H9 (cell line): ENCODE measurements around the gene DBNDD2. TPM values are rescaled to one million over a fixed set of nuclear protein-coding genes. Genes with fewer than 3 reads are reported as not detected.

Experiments
- DNase-seq: peaks from one replicate; pipeline ENCODE4 v3.0.0-alpha.2; 2017
- H2AFZ ChIP-seq: one replicate; pipeline ENCODE4 v1.6.1; 2013; ENCODE audit warnings: mild to moderate bottlenecking, low read length, control low read depth, moderate library complexity
- H2AK5ac ChIP-seq: 2 replicates; pipeline ENCODE4 v1.6.1; 2013; ENCODE audit warnings: low read length, control low read depth, mixed read lengths; ENCODE audit not compliant: insufficient read length
- H2BK120ac ChIP-seq: one replicate; pipeline ENCODE4 v1.6.1; 2013; ENCODE audit warnings: low read depth, mild to moderate bottlenecking, low read length, control low read depth, inconsistent platforms; ENCODE audit not compliant: poor library complexity, severe bottlenecking
- H2BK12ac ChIP-seq: 2 replicates; pipeline ENCODE4 v1.6.1; 2013; ENCODE audit warnings: low read length, control low read depth, mixed read lengths, low read depth; ENCODE audit not compliant: insufficient read length
- H2BK15ac ChIP-seq: 2 replicates; pipeline ENCODE4 v1.6.1; 2013; ENCODE audit warnings: low read depth, low read length, control low read depth
- H2BK20ac ChIP-seq: one replicate; pipeline ENCODE4 v1.6.1; 2013; ENCODE audit warnings: low read depth, mild to moderate bottlenecking, low read length, control low read depth, inconsistent platforms; ENCODE audit not compliant: poor library complexity, severe bottlenecking
- H2BK5ac ChIP-seq: 2 replicates; pipeline ENCODE4 v1.6.1; 2013; ENCODE audit warnings: low read length, control low read depth, mixed read lengths; ENCODE audit not compliant: insufficient read length
- H3K14ac ChIP-seq: 2 replicates; pipeline ENCODE4 v1.6.1; 2013; ENCODE audit warnings: low read length, control low read depth; ENCODE audit not compliant: insufficient read depth
- H3K18ac ChIP-seq: 2 replicates; pipeline ENCODE4 v1.6.1; 2013; ENCODE audit warnings: low read depth, mild to moderate bottlenecking, mixed read lengths, low read length, control low read depth; ENCODE audit not compliant: insufficient read length
- H3K23ac ChIP-seq: 2 replicates; pipeline ENCODE4 v1.6.1; 2013; ENCODE audit warnings: low read length, control low read depth, mixed read lengths, low read depth; ENCODE audit not compliant: insufficient read length
- H3K23me2 ChIP-seq: 2 replicates; pipeline ENCODE4 v1.6.1; 2013; ENCODE audit warnings: low read depth, mild to moderate bottlenecking, mixed read lengths, low read length, control low read depth; ENCODE audit not compliant: insufficient read length, poor library complexity, severe bottlenecking
- H3K27ac ChIP-seq: 2 replicates; pipeline ENCODE4 v1.5.1; 2013; ENCODE audit warnings: low read length, control low read depth, mixed read lengths, low read depth; ENCODE audit not compliant: insufficient read length
- H3K27me3 ChIP-seq: 2 replicates; pipeline ENCODE4 v1.6.1; 2013; ENCODE audit warnings: low read length, control low read depth, inconsistent platforms; ENCODE audit not compliant: insufficient read depth
- H3K4ac ChIP-seq: 2 replicates; pipeline ENCODE4 v1.6.1; 2013; ENCODE audit warnings: low read depth, mild to moderate bottlenecking, control low read depth, inconsistent platforms, low read length, moderate library complexity
- H3K4me1 ChIP-seq: 2 replicates; pipeline ENCODE4 v1.6.1; 2013; ENCODE audit warnings: low read length, control low read depth, inconsistent platforms; ENCODE audit not compliant: insufficient read depth
- H3K4me2 ChIP-seq: 2 replicates; pipeline ENCODE4 v1.6.1; 2013; ENCODE audit warnings: low read length, control low read depth, mixed read lengths; ENCODE audit not compliant: insufficient read length, insufficient read depth
- H3K56ac ChIP-seq: 2 replicates; pipeline ENCODE4 v1.6.1; 2013; ENCODE audit warnings: low read depth, mild to moderate bottlenecking, mixed read lengths, low read length, control low read depth; ENCODE audit not compliant: insufficient read length
- H3K79me1 ChIP-seq: 2 replicates; pipeline ENCODE4 v1.6.1; 2013; ENCODE audit warnings: low read depth, mild to moderate bottlenecking, moderate library complexity, low read length, control low read depth, inconsistent platforms; ENCODE audit not compliant: insufficient read depth, poor library complexity, severe bottlenecking
- H3K79me2 ChIP-seq: 2 replicates; pipeline ENCODE4 v1.6.1; 2013; ENCODE audit warnings: low read length, control low read depth, inconsistent platforms; ENCODE audit not compliant: insufficient read depth
- H3K9ac ChIP-seq: 2 replicates; pipeline ENCODE4 v1.6.1; 2013; ENCODE audit warnings: low read length, control low read depth, mixed read lengths; ENCODE audit not compliant: insufficient read length; ENCODE audit errors: extremely low read depth
- H3K9me3 ChIP-seq: one replicate; pipeline ENCODE4 v1.6.1; 2013; ENCODE audit warnings: low read depth, low read length, inconsistent platforms; ENCODE audit not compliant: control insufficient read depth
- H3T11ph ChIP-seq: one replicate; pipeline ENCODE4 v1.6.1; 2013; ENCODE audit warnings: mild to moderate bottlenecking, low read length, control low read depth, inconsistent platforms
- H4K20me1 ChIP-seq: one replicate; pipeline ENCODE4 v1.6.1; 2013; ENCODE audit not compliant: control insufficient read depth, insufficient read length, insufficient read depth
- H4K5ac ChIP-seq: 2 replicates; pipeline ENCODE4 v1.6.1; 2013; ENCODE audit warnings: low read depth, mild to moderate bottlenecking, mixed read lengths, low read length, control low read depth; ENCODE audit not compliant: insufficient read length
- H4K8ac ChIP-seq: replicated peaks from 2 replicates; pipeline ENCODE4 v1.6.1; 2013; ENCODE audit warnings: low read length, control low read depth, mixed read lengths, low read depth; ENCODE audit not compliant: insufficient read length
- H4K91ac ChIP-seq: 2 replicates; pipeline ENCODE4 v1.6.1; 2013; ENCODE audit warnings: low read depth, mild to moderate bottlenecking, moderate library complexity, mixed read lengths, low read length, control low read depth; ENCODE audit not compliant: insufficient read length
- H3K27ac Mint-ChIP-seq, 3 experiments: 2 replicates in 2 of 3; 3 replicates in 1 of 3; pipeline ENCODE4 v1.8.0; 2020 to 2021; ENCODE audit warnings: mixed read lengths in 3 of 3, mild to moderate bottlenecking in 1 of 3, moderate library complexity in 1 of 3
- H3K27me3 Mint-ChIP-seq: 2 replicates; pipeline ENCODE4 v1.8.0; 2021; ENCODE audit warnings: low read depth, mild to moderate bottlenecking, moderate library complexity, mixed read lengths
- H3K36me3 Mint-ChIP-seq, 3 experiments: 2 replicates in 2 of 3; 3 replicates in 1 of 3; pipeline ENCODE4 v1.8.0; 2020 to 2021; ENCODE audit warnings: low read depth in 3 of 3, mixed read lengths in 3 of 3; ENCODE audit not compliant: insufficient read depth in 1 of 3
- H3K4me1 Mint-ChIP-seq, 2 experiments: 2 replicates each; pipeline ENCODE4 v1.8.0; 2020; ENCODE audit warnings: mixed read lengths in 2 of 2
- H3K4me3 Mint-ChIP-seq, 2 experiments: 2 replicates in 1 of 2; 3 replicates in 1 of 2; pipeline ENCODE4 v1.8.0; 2020 to 2021; ENCODE audit warnings: mild to moderate bottlenecking in 2 of 2, mixed read lengths in 2 of 2, moderate library complexity in 1 of 2
- H3K9me3 Mint-ChIP-seq, 2 experiments: 2 replicates in 1 of 2; 3 replicates in 1 of 2; pipeline ENCODE4 v1.8.0; 2020; ENCODE audit warnings: mild to moderate bottlenecking in 2 of 2, mixed read lengths in 2 of 2, moderate library complexity in 1 of 2
- WGBS: extraction: QIAGEN DNeasy Blood & Tissue Kit; methylation state at CpG from one replicate; pipeline ENCODE4 v1.1.7; 2013; ENCODE audit warnings: missing lambda C conversion rate, low lambda C conversion rate, mixed read lengths; ENCODE audit not compliant: insufficient read length; ENCODE audit errors: extremely low coverage; 5-methylcytosine and 5-hydroxymethylcytosine counted together
- total RNA-seq: library from RNA; stranded (reverse); gene quantifications from 2 replicates; pipeline ENCODE4 v1.2.1, GENCODE V29; 2021
- TF ChIP-seq, protein P1 (sequence below): fragments of 200-600 bp; sonication (generic); conservative IDR thresholded peaks from 3 replicates; pipeline ENCODE4 v1.8.0; 2021; ENCODE audit warnings: antibody characterized with exemption, mild to moderate bottlenecking

Gene DBNDD2
- total RNA-seq, 1 experiment from 2014 or later: 39.1 TPM

- Histone ChIP-seq H3K18ac (no peak overlapping the region), H4K8ac (no peak overlapping the region), H3K4me1 (no peaks in the 10 kb centered on the region; the same call in 1 of the 2 replicates), H3K4ac (no peak overlapping the region), H4K91ac (no peak overlapping the region), H2BK15ac (no peak overlapping the region), H2AFZ (no peak overlapping the region), H3K14ac (no peak overlapping the region), H4K20me1 (no peaks in the 10 kb centered on the region), H2BK120ac (no peak overlapping the region), H3K79me1 (no peaks in the 10 kb centered on the region), H2AK5ac (no peak overlapping the region), H2BK20ac (no peak overlapping the region), H3K79me2 (peaks cover 2% of the 10 kb centered on the region; the same call in 1 of the 2 replicates), H3K4me2 (no peak overlapping the region), H4K5ac (no peak overlapping the region), H3K23ac (no peak overlapping the region), H2BK12ac (no peak overlapping the region), H3K9me3 (no peaks in the 10 kb centered on the region), H3K9ac (no peak overlapping the region), H3K56ac (no peak overlapping the region), H3K27ac (no peak overlapping the region), H2BK5ac (no peak overlapping the region), H3T11ph (no peak overlapping the region), H3K23me2 (peaks cover 7% of the 10 kb centered on the region), H3K27me3 (no peaks in the 10 kb centered on the region)
- DNase-seq: no peak
- TF ChIP-seq, protein P1, sequence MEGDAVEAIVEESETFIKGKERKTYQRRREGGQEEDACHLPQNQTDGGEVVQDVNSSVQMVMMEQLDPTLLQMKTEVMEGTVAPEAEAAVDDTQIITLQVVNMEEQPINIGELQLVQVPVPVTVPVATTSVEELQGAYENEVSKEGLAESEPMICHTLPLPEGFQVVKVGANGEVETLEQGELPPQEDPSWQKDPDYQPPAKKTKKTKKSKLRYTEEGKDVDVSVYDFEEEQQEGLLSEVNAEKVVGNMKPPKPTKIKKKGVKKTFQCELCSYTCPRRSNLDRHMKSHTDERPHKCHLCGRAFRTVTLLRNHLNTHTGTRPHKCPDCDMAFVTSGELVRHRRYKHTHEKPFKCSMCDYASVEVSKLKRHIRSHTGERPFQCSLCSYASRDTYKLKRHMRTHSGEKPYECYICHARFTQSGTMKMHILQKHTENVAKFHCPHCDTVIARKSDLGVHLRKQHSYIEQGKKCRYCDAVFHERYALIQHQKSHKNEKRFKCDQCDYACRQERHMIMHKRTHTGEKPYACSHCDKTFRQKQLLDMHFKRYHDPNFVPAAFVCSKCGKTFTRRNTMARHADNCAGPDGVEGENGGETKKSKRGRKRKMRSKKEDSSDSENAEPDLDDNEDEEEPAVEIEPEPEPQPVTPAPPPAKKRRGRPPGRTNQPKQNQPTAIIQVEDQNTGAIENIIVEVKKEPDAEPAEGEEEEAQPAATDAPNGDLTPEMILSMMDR: no peak
- Mint-ChIP-seq H3K4me1 (peaks cover 8 to 11% of the 10 kb centered on the region in 2 experiments), H3K9me3 (no peaks in the 10 kb centered on the region), H3K36me3 (peaks cover 7 to 24% (median 15%) of the 10 kb centered on the region in 3 experiments; a peak in 6 of 7 replicates), H3K27ac (no peak overlapping the region), H3K4me3 (no peak overlapping the region), H3K27me3 (peaks cover 5% of the 10 kb centered on the region)
- no CpG with 5 or more reads among the region's 3 CpGs for WGBS
Observed at GRCh38 chr20:45413479-45413878, 5.4 kb downstream of the DBNDD2 start.
